HG02973 (cell line): ENCODE results near the gene FAM83E.
"Not testable (repeated sequence)": the region's sequence is repeated elsewhere in the genome, so short reads cannot be mapped to it uniquely, and the experiment has no call there.

Experiments used
- ATAC-seq: cut with Tn5 transposase; IDR thresholded peaks from one replicate; pipeline ENCODE4 v1.9.1; 2021; ENCODE audit warnings: moderate library complexity; ENCODE audit not compliant: unreplicated experiment

FAM83E gene

GRCh38 chr19:48614436-48615230 is at the start of gene FAM83E:
TSS of gene FAM83E (minus strand) at chr19:48615076. CDS start at chr19:48613372, 1,704 bp downstream.
- no peak for ATAC-seq

DNA sequence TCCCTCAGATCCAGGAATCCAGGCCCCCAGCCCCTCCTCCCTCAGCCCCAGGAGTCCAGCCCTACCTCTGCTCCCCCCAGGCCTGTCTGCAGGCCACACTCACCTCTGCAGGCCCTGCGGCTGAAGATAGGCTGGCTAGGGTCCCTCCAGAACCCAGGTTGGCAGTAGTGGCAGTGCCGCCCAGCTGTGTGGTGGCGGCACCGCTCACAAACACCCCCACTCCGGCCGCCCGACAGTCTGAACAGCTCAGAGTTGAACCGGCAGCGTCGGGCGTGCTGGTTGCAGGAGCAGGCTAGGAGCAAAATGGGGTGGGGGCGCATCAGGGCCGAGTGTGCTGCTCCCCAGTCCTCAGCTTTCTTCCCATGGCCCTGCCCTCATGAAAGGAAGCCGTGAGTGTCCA is 49.6 kb upstream of the FAM83E start:
- ATAC-seq, result no peak

DNA sequence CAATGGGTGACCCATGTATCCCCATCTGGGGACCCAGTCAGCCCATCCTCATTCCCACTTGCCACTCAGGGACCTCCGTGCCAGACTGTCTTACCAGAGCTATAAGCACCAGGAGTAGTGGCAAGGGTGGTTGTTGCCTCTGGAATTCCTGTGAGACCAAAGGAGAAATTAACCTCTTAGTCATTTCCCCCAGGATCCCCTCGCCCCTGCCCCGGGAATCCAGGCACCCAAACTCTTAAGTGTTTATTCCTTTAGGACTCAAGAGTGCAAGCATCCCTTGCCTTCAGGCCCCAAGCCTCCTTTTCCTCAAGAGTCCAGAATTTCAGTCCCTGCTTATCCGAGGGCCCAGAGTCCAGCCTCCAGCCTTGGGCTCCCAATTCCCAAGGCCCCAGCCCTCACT is 48.8 kb upstream of the FAM83E start:
- no peak for ATAC-seq

DNA sequence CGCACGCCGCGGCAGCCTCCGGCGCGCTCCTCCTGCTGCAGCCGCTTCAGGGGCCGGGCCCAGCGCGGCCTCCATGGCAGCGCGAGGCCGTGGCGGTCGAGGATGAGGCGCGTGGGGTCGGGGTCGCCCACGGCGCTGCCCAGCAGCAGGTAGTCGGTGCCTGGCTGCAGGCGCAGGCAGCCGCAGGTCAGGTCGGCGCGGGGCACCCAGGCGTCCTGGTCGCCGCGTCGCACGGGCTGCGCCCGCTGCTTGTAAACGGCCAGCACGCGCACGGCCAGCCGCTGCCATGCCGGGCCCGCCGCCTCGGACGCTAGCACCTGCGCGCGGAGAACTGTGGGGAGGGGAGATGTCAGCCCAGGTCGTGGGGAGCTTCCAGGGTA is 46.8 kb upstream of the FAM83E start:
- ATAC-seq, result no peak

GRCh38 chr19:48660852-48661710 is 46.2 kb upstream of the FAM83E start:
- ATAC-seq, result peak; percentile 75

- ATAC-seq, result no peak
These were observed 44.9 kb upstream of the FAM83E start for GRCh38 chr19:48659768-48660167.

GRCh38 chr19:48658483-48658882 is 43.6 kb upstream of the FAM83E start:
- no peak for ATAC-seq

DNA sequence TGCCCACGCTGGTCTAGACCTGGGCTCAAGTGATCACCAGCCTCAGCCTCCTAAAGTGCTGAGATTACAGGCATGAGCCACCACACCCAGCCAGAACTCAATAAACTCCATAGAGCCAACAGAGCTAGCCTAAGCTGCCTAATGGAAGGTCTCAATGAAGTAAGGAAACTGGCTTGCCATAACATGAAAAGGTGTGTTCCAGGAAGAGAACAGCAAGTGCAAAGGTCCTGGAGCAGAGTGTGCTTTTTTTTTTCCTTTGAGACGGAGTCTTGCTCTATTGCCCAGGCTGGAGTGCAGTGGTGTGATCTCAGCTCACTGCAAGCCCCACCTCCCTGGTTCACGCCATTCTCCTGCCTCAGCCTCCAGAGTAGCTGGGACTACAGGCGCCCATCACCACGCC is 43.0 kb upstream of the FAM83E start:
- not testable (repeated sequence) for ATAC-seq

DNA sequence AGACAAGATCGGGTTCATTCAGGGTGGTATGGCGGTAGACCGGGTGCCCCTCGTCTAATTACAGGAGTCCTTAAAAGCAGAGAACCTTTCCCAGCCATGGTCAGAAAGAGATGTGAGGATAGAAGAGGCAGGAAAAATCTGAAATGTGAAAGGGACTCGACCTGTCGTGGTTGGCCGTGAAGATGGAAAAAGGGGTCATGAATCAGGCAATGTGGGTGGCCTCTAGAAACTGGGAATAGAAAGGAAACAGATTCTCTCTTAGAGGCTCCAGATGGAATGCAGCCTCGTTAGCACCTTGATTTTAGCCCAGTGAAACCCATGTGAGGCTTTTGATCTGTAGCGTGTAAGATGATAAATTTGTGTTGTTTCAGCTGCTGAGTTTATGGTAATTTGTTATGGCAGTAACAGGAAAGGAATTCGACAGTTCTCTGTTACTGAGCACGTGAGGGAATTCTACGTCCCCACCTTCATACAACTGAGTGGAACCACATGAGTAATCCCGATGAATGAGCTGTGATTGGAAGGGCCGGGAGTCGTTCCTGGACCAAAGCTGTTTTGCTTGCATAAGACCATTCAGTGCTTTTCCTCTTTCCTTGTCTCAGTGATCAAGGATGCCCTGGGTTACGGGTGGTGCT is 42.1 kb upstream of the FAM83E start:
- ATAC-seq, result no peak

GRCh38 chr19:48654299-48655059 is 39.6 kb upstream of the FAM83E start:
- ATAC-seq, result no peak

GRCh38 chr19:48651683-48652048 is 36.8 kb upstream of the FAM83E start:
- no peak for ATAC-seq

GRCh38 chr19:48650974-48651682 is 36.3 kb upstream of the FAM83E start:
- no peak for ATAC-seq

DNA sequence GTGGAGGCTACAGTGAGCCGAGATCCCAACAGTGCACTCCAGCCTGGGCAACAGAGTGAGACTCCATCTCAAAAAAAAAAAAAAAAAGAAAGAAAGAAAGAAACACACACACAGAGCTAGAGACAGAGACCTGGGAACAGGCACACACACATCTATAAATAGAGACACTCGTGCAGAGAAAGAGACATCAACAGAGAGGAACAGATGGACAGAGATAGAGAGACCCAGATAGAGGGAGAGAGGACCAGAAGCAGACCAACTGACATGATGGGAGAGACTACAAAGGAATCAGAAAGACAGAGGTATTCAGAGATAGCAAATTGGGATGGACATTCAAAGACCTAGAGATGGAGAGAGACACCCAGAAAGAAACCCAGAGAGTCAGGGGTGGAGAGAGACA is 33.3 kb upstream of the FAM83E start:
- ATAC-seq, result no peak

GRCh38 chr19:48646722-48647216 is 31.9 kb upstream of the FAM83E start:
- no peak for ATAC-seq

GRCh38 chr19:48646001-48646721 is 31.3 kb upstream of the FAM83E start, which contains the start of gene CA11:
TSS of gene CA11 (minus strand) at chr19:48646187. CDS start at chr19:48645632, 555 bp downstream.
- peak; percentile 72 for ATAC-seq

- no peak for ATAC-seq
These were observed 30.7 kb upstream of the FAM83E start for GRCh38 chr19:48645620-48646000.

DNA sequence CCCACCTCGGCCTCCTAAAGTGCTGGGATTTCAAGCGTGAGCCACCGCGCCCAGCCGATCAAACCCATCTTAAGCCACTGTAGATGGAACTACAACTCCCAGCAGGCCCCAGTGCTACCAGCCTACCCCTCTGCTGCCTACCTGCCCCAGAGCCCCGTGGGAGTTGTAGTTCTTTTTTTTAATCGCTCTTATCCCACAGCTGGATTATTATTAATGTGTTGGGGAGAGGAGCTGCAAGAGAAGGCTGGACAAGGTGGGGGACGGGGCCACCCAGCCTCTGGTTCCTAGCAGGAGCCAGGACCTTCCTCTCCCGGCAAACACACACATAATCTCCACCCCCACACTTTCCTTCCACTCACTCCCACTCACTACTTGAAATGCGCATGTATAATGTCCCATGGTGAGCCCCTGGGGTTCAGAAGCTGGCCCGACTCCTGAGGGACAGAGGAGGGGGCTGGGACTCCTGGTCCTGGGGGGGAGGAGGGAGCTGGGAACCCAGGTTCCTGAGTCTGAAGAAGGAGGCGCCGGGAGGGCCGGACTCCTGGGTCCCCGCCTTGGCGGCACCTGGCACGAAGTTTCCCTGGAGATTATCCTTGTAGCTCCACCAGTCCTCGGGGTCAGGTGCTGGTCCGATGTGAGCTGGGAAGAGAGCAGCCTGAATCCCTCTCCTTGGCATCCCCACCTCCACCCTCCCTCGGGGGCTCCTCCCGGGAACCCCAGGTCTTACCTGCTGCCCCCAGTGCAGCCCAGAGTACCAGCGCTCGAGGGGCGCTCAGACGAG is 30.2 kb upstream of the FAM83E start:
- ATAC-seq, result no peak

GRCh38 chr19:48644355-48644754 is 29.5 kb upstream of the FAM83E start:
- ATAC-seq, result no peak

DNA sequence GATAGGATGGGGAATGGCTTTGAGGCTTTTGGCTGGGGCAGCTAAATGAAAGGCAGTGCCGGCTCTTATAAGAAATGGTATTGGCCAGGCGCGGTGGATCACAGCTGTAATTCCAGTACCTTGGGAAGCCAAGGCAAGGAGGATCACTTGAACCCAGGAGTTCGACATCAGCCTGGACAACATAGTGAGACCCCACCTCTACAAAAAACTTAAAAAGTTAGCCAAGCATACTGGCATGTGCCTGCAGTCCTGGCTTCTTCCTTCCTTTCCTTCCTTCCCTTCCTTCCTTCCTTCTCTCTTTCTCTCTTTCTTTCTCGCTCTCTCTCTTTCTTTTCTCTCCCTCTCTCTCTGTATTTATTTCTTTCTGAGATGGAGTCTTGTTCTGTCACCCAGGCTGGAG is 28.0 kb upstream of the FAM83E start:
- no peak for ATAC-seq
